CD14-positive monocyte (primary cell): ENCODE data around the gene LYRM2. TPM values are rescaled to one million over a fixed set of nuclear protein-coding genes. Genes with fewer than 3 reads are reported as not detected.
A peak's percentile ranks its signal among the peaks of the same experiment; 100 is the strongest.

Experiments used
- DNase-seq, 3 donors: peaks; one replicate each; pipeline ENCODE4 v3.0.0-alpha.2; 2011 to 2022
- H2AFZ ChIP-seq: 2 replicates; pipeline ENCODE4 v1.6.0; 2012; ENCODE audit warnings: mild to moderate bottlenecking, low read depth, low read length, inconsistent platforms; ENCODE audit not compliant: insufficient read depth, poor library complexity, severe bottlenecking
- H3K27ac ChIP-seq, 2 donors: 1 replicate in 1 of 2; 2 replicates in 1 of 2; pipeline ENCODE4 v1.5.1; 2012 to 2013; ENCODE audit warnings: low read length in 2 of 2, control low read depth in 1 of 2, inconsistent platforms in 1 of 2, low read depth in 1 of 2, mild to moderate bottlenecking in 1 of 2
- H3K27me3 ChIP-seq, 2 donors: one replicate each; pipeline versions ENCODE4 v1.6.0 to v1.6.1; 2011 to 2013; ENCODE audit warnings: low read length in 2 of 2; ENCODE audit not compliant: control insufficient read depth in 2 of 2, insufficient read depth in 2 of 2
- H3K36me3 ChIP-seq, 2 donors: replicated peaks in 1 of 2; 1 replicate in 1 of 2; 2 replicates in 1 of 2; pipeline versions ENCODE4 v1.5.1 to v1.6.1; 2012 to 2013; ENCODE audit warnings: low read length in 2 of 2, control low read depth in 1 of 2, inconsistent platforms in 1 of 2, mild to moderate bottlenecking in 1 of 2; ENCODE audit not compliant: insufficient read depth in 2 of 2, control insufficient read depth in 1 of 2
- H3K4me1 ChIP-seq, 2 donors: 1 replicate in 1 of 2; 2 replicates in 1 of 2; pipeline versions ENCODE4 v1.5.1 to v1.6.1; 2012 to 2013; ENCODE audit warnings: low read length in 2 of 2, control low read depth in 1 of 2, inconsistent platforms in 1 of 2, mild to moderate bottlenecking in 1 of 2, moderate library complexity in 1 of 2; ENCODE audit not compliant: insufficient read depth in 2 of 2, control insufficient read depth in 1 of 2
- H3K4me2 ChIP-seq: replicated peaks from 2 replicates; pipeline ENCODE3; 2012; ENCODE audit warnings: low read length, moderate library complexity, mild to moderate bottlenecking; ENCODE audit not compliant: poor library complexity, severe bottlenecking; ENCODE audit errors: extremely low read depth
- H3K4me3 ChIP-seq, 3 experiments: fragments of 200-600 bp in 1 of 3; sonication (generic) in 1 of 3; replicated peaks in 1 of 3; 1 replicate in 2 of 3; 2 replicates in 1 of 3; pipeline ENCODE4 v1.5.1; 2011 to 2013; ENCODE audit warnings: low read length in 3 of 3, mild to moderate bottlenecking in 3 of 3, control low read depth in 2 of 3, low read depth in 2 of 3, inconsistent platforms in 1 of 3, moderate library complexity in 1 of 3
- H3K79me2 ChIP-seq: 2 replicates; pipeline ENCODE4 v1.6.0; 2012; ENCODE audit warnings: mild to moderate bottlenecking, control low read depth, inconsistent platforms, low read length, moderate library complexity; ENCODE audit not compliant: insufficient read depth
- H3K9ac ChIP-seq: 2 replicates; pipeline ENCODE4 v1.6.0; 2017; ENCODE audit warnings: low read length, mild to moderate bottlenecking; ENCODE audit not compliant: insufficient read depth, poor library complexity, severe bottlenecking
- H3K9me3 ChIP-seq, 2 donors: replicated peaks in 1 of 2; 1 replicate in 1 of 2; 2 replicates in 1 of 2; pipeline versions ENCODE4 v1.5.1 to v1.6.1; 2012 to 2013; ENCODE audit warnings: low read length in 2 of 2, control low read depth in 1 of 2; ENCODE audit not compliant: control insufficient read depth in 1 of 2, insufficient read depth in 1 of 2
- H4K20me1 ChIP-seq: 2 replicates; pipeline ENCODE4 v1.6.0; 2012; ENCODE audit warnings: mild to moderate bottlenecking, low read length, control low read depth, moderate library complexity; ENCODE audit not compliant: insufficient read depth
- H3K27ac Mint-ChIP-seq, 7 donors: one replicate each; pipeline ENCODE4 v1.8.0; 2020; ENCODE audit warnings: mild to moderate bottlenecking in 7 of 7, mixed read lengths in 7 of 7, moderate library complexity in 6 of 7, inconsistent platforms in 2 of 7
- H3K27me3 Mint-ChIP-seq, 3 donors: one replicate each; pipeline ENCODE4 v1.8.0; 2021 to 2022; ENCODE audit warnings: low read depth in 3 of 3, mild to moderate bottlenecking in 3 of 3, mixed read lengths in 3 of 3, moderate library complexity in 3 of 3, inconsistent platforms in 1 of 3
- H3K36me3 Mint-ChIP-seq, 2 donors: one replicate each; pipeline ENCODE4 v1.8.0; 2020; ENCODE audit warnings: mixed read lengths in 2 of 2, inconsistent platforms in 1 of 2, mild to moderate bottlenecking in 1 of 2
- H3K4me1 Mint-ChIP-seq: one replicate; pipeline ENCODE4 v1.8.0; 2020; ENCODE audit warnings: mild to moderate bottlenecking, mixed read lengths
- H3K4me3 Mint-ChIP-seq, 2 donors: one replicate each; pipeline ENCODE4 v1.8.0; 2020; ENCODE audit warnings: mild to moderate bottlenecking in 2 of 2, mixed read lengths in 2 of 2, moderate library complexity in 1 of 2
- H3K9me3 Mint-ChIP-seq, 7 donors: one replicate each; pipeline ENCODE4 v1.8.0; 2020 to 2022; ENCODE audit warnings: mixed read lengths in 7 of 7, mild to moderate bottlenecking in 6 of 7, moderate library complexity in 6 of 7, inconsistent platforms in 2 of 7
- WGBS: methylation state at CpG from one replicate; pipeline ENCODE4 v1.1.5; 2013; ENCODE audit warnings: missing lambda C conversion rate; ENCODE audit not compliant: insufficient coverage; 5-methylcytosine and 5-hydroxymethylcytosine counted together
- intact Hi-C, 2 donors: fragments of 100-400 bp; cut with micrococcal nuclease; formaldehyde crosslinking; loops; one replicate each; pipeline versions ENCODE4 v1.15.0 to v1.15.1; 2023
- polyA plus RNA-seq, 3 donors: library from polyadenylated mRNA; depleted of rRNA in 1 of 3; unstranded in 2 of 3; stranded (reverse) in 1 of 3; fragments of 300-500 nt in 2 of 3; fragments of >200 nt in 1 of 3; fragmentation: Illumina TruSeq in 2 of 3; gene quantifications; 1 replicate in 2 of 3; 2 replicates in 1 of 3; pipeline ENCODE4 v1.2.3, GENCODE V29; 2012 to 2021
- TF ChIP-seq, protein P1 (sequence below): fragments of 200-600 bp; IDR thresholded peaks from one replicate; pipeline ENCODE4 v1.8.0; 2022; ENCODE audit warnings: antibody characterized with exemption, mild to moderate bottlenecking

LYRM2 gene
- polyA plus RNA-seq, 3 donors: 13.2 to 64.0 (median 58.1) TPM

- no peaks in the 10 kb centered on the region for H3K79me2 ChIP-seq
- no peaks in the 10 kb centered on the region for H3K36me3 Mint-ChIP-seq
- no peaks in the 10 kb centered on the region for H3K36me3 ChIP-seq
- DNase-seq: peak in 1 of 3 donors; percentile 8
- H3K4me3 ChIP-seq: no peak overlapping the region
- no peaks in the 10 kb centered on the region for H4K20me1 ChIP-seq
- TF ChIP-seq, protein P1, sequence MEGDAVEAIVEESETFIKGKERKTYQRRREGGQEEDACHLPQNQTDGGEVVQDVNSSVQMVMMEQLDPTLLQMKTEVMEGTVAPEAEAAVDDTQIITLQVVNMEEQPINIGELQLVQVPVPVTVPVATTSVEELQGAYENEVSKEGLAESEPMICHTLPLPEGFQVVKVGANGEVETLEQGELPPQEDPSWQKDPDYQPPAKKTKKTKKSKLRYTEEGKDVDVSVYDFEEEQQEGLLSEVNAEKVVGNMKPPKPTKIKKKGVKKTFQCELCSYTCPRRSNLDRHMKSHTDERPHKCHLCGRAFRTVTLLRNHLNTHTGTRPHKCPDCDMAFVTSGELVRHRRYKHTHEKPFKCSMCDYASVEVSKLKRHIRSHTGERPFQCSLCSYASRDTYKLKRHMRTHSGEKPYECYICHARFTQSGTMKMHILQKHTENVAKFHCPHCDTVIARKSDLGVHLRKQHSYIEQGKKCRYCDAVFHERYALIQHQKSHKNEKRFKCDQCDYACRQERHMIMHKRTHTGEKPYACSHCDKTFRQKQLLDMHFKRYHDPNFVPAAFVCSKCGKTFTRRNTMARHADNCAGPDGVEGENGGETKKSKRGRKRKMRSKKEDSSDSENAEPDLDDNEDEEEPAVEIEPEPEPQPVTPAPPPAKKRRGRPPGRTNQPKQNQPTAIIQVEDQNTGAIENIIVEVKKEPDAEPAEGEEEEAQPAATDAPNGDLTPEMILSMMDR: no peak
- peak overlapping the region in 1 of 2 donors; percentile 51 for H3K27ac ChIP-seq
- peak overlapping the region; percentile 11 for H2AFZ ChIP-seq
- no peaks in the 10 kb centered on the region for H3K9me3 ChIP-seq
- H3K9me3 Mint-ChIP-seq: peaks cover 0 to 5% (median 2%) of the 10 kb centered on the region in 7 donors
- peak overlapping the region in 1 of 7 donors; percentile 22 for H3K27ac Mint-ChIP-seq
- H3K9ac ChIP-seq: no peak overlapping the region
- 80% methylated on average over 1 of the region's 1 CpG for WGBS
- no peak overlapping the region for H3K4me2 ChIP-seq
- H3K27me3 ChIP-seq: no peaks in the 10 kb centered on the region
- intact Hi-C loops: no loop called here
- H3K4me1 ChIP-seq: peaks cover 8 to 15% of the 10 kb centered on the region in 2 donors
- H3K27me3 Mint-ChIP-seq: no peaks in the 10 kb centered on the region
- H3K4me1 Mint-ChIP-seq: peaks cover 14% of the 10 kb centered on the region
- no peak overlapping the region for H3K4me3 Mint-ChIP-seq
Observed at GRCh38 chr6:89596484-89596883, 42.1 kb downstream of the LYRM2 start.

DNA sequence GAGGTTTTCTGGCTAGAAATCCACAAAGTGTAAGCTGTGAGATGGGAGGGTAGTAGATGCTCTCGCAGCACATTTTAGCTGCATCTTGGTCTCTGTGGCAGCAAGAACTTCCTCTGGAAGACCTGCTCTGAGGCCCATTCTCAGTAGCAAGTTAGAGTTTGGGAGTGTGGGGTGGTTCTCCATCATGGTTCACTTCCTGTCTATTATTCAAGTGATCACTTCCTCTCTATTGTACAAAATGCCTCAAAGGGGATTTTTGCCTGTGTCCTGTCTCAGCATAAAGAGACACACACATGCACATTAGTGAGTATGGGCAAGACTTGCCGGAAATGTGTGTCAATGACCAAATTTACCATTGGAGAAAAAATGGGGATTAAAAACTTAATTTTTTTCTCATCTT is 42.5 kb downstream of the LYRM2 start:
- no peak overlapping the region for H3K4me2 ChIP-seq
- H3K36me3 ChIP-seq: no peaks in the 10 kb centered on the region
- intact Hi-C loops: no loop called here
- Mint-ChIP-seq H3K36me3 (no peaks in the 10 kb centered on the region), H3K9me3 (peaks cover 0 to 5% (median 2%) of the 10 kb centered on the region in 7 donors), H3K4me1 (peaks cover 14% of the 10 kb centered on the region), H3K27ac (peak overlapping the region in 3 of 7 donors; percentile 60 to 84 (median 70)), H3K4me3 (no peak overlapping the region), H3K27me3 (no peaks in the 10 kb centered on the region)
- peaks cover 8 to 15% of the 10 kb centered on the region in 2 donors for H3K4me1 ChIP-seq
- H3K27ac ChIP-seq: peak overlapping the region in 1 of 2 donors; percentile 51
- peak overlapping the region; percentile 11 for H2AFZ ChIP-seq
- no peak overlapping the region for H3K4me3 ChIP-seq
- TF ChIP-seq, protein P1: no peak
- 60% methylated on average over 1 of the region's 2 CpGs for WGBS
- no peaks in the 10 kb centered on the region for H3K9me3 ChIP-seq
- H4K20me1 ChIP-seq: no peaks in the 10 kb centered on the region
- no peaks in the 10 kb centered on the region for H3K27me3 ChIP-seq
- no peak overlapping the region for H3K9ac ChIP-seq
- no peaks in the 10 kb centered on the region for H3K79me2 ChIP-seq
- peak; percentile 6 to 57 (median 19) for DNase-seq
